Type B pancreatic cell (in vitro differentiated cells): Measurements from ENCODE around the gene DAB2. TPM values are rescaled to one million over a fixed set of nuclear protein-coding genes. Genes with fewer than 3 reads are reported as not detected.

Experiments
- DNase-seq: peaks from one replicate; pipeline ENCODE4 v3.0.0; 2021; ENCODE audit warnings: mixed read lengths; ENCODE audit not compliant: unreplicated experiment; ENCODE audit errors: extremely low spot score
- H3K27ac Mint-ChIP-seq: 2 replicates; pipeline ENCODE4 v1.8.0; 2021; ENCODE audit warnings: mild to moderate bottlenecking, mixed read lengths
- H3K27me3 Mint-ChIP-seq: 2 replicates; pipeline ENCODE4 v1.8.0; 2021; ENCODE audit warnings: mixed read lengths
- H3K36me3 Mint-ChIP-seq: 2 replicates; pipeline ENCODE4 v1.8.0; 2021; ENCODE audit warnings: mixed read lengths
- H3K4me1 Mint-ChIP-seq: one replicate; pipeline ENCODE4 v1.8.0; 2021; ENCODE audit warnings: mixed read lengths; ENCODE audit not compliant: unreplicated experiment
- H3K4me3 Mint-ChIP-seq: 2 replicates; pipeline ENCODE4 v1.8.0; 2021; ENCODE audit warnings: mild to moderate bottlenecking, mixed read lengths
- H3K9me3 Mint-ChIP-seq: 2 replicates; pipeline ENCODE4 v1.8.0; 2021; ENCODE audit warnings: mixed read lengths
- total RNA-seq: library from RNA; stranded (reverse); gene quantifications from 2 replicates; pipeline ENCODE4 v1.2.1, GENCODE V29; 2021; ENCODE audit warnings: low replicate concordance
- TF ChIP-seq, protein P1 (sequence below): fragments of 200-600 bp; sonication (generic); conservative IDR thresholded peaks from 2 replicates; pipeline ENCODE4 v1.5.0; 2021; ENCODE audit warnings: antibody characterized with exemption, mild to moderate bottlenecking

Gene DAB2
- total RNA-seq, 1 donor from 2014 or later, result 91.6 TPM

DNA sequence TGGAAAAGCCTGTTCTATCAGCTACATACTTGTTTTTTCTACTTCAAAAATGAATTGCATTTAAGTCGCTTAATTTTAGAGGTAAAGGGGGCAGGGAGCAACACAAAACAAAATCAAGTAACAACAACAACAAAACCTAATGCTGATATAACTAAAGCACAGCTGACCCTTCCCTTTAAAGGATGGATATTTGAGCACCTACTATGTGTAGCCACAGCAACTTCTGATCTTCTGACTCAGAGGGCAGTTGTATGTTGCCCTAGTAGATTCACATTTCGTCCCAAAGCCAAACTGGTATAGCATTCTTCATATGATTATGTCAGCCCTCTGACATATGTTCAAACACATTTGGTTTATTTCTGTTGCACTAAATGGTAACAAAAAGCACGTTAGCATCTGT is 6.8 kb downstream of the DAB2 start:
- no peaks in the 10 kb centered on the region for H3K9me3 Mint-ChIP-seq
- peaks cover 18% of the 10 kb centered on the region for H3K36me3 Mint-ChIP-seq
- TF ChIP-seq, protein P1, sequence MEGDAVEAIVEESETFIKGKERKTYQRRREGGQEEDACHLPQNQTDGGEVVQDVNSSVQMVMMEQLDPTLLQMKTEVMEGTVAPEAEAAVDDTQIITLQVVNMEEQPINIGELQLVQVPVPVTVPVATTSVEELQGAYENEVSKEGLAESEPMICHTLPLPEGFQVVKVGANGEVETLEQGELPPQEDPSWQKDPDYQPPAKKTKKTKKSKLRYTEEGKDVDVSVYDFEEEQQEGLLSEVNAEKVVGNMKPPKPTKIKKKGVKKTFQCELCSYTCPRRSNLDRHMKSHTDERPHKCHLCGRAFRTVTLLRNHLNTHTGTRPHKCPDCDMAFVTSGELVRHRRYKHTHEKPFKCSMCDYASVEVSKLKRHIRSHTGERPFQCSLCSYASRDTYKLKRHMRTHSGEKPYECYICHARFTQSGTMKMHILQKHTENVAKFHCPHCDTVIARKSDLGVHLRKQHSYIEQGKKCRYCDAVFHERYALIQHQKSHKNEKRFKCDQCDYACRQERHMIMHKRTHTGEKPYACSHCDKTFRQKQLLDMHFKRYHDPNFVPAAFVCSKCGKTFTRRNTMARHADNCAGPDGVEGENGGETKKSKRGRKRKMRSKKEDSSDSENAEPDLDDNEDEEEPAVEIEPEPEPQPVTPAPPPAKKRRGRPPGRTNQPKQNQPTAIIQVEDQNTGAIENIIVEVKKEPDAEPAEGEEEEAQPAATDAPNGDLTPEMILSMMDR, result no peak

DNA sequence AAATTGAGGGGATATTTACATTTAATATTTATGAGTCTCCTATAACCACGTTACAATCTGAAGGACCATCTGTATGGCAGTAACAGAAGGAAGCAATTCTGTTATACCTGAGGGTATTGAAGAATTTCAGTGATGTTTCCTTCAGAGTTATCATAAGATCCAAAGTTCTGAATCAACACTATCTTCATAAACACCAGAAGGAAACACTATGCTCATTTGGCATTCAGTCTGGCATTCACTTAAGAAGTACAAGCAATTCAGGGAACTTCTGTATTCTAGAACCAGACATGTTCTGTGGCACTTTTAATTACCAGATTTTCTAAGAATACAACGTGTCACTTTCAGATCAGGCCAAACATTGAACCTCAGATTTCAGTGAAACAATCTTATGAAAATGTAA is 9.6 kb downstream of the DAB2 start:
- H3K4me3 Mint-ChIP-seq, result no peak overlapping the region
- H3K27ac Mint-ChIP-seq, result no peak overlapping the region
- no peak for DNase-seq
- TF ChIP-seq, protein P1, result no peak
- no peaks in the 10 kb centered on the region for H3K27me3 Mint-ChIP-seq
- H3K4me1 Mint-ChIP-seq, result peaks cover 40% of the 10 kb centered on the region
- H3K9me3 Mint-ChIP-seq, result no peaks in the 10 kb centered on the region
- H3K36me3 Mint-ChIP-seq, result peaks cover 17% of the 10 kb centered on the region

More for the DNA sequence above, 6.8 kb downstream of the DAB2 start:
- Mint-ChIP-seq H3K27me3 (no peaks in the 10 kb centered on the region), H3K4me1 (peaks cover 45% of the 10 kb centered on the region), H3K4me3 (no peak overlapping the region), H3K27ac (no peak overlapping the region)
- DNase-seq, result no peak

DNA sequence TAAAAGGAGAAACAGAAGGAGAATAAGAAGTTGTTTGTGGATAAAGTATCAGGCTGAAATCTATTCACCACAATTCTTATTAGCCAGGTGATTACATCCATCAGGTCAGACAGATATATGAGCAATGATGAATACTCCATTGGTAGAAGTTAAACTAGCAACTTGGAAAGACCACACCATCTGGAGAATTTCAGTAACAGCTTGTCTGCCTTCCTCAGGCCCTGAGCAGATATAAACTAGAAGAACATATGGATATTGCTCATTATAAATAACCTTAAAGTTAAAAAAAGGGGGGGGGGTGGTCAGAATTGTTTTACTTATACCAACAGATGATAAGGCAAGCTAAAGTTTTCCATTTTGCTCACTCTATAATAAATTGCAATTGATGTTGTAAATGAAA is 10.4 kb downstream of the DAB2 start:
- peaks cover 41% of the 10 kb centered on the region for H3K4me1 Mint-ChIP-seq
- H3K36me3 Mint-ChIP-seq, result peaks cover 17% of the 10 kb centered on the region
- H3K4me3 Mint-ChIP-seq, result no peak overlapping the region
- H3K27me3 Mint-ChIP-seq, result no peaks in the 10 kb centered on the region
- no peak overlapping the region for H3K27ac Mint-ChIP-seq
- TF ChIP-seq, protein P1, result no peak
- H3K9me3 Mint-ChIP-seq, result no peaks in the 10 kb centered on the region
- no peak for DNase-seq

DNA sequence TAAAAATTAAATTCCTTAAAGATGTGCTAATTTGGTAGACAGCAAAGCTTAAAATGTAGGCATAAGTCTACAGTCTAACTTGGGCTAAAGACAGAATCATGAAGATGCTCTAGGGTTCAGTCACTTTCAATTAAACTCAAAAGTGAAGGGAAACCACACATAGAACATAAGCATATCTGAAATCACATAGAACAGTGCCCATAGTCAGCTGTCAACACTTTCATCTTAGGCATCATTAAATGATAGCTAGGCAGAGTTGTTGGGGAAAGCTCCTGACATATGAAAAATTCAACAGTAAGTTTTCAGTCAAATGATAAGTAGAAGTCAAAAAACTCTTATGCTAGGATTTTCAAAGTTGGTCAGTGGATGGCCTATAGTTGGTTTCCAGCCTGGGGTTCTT is 11.0 kb downstream of the DAB2 start:
- DNase-seq, result no peak
- no peaks in the 10 kb centered on the region for H3K27me3 Mint-ChIP-seq
- H3K27ac Mint-ChIP-seq, result no peak overlapping the region
- H3K36me3 Mint-ChIP-seq, result peaks cover 17% of the 10 kb centered on the region
- no peaks in the 10 kb centered on the region for H3K9me3 Mint-ChIP-seq
- peaks cover 40% of the 10 kb centered on the region for H3K4me1 Mint-ChIP-seq
- TF ChIP-seq, protein P1, result no peak
- no peak overlapping the region for H3K4me3 Mint-ChIP-seq

DNA sequence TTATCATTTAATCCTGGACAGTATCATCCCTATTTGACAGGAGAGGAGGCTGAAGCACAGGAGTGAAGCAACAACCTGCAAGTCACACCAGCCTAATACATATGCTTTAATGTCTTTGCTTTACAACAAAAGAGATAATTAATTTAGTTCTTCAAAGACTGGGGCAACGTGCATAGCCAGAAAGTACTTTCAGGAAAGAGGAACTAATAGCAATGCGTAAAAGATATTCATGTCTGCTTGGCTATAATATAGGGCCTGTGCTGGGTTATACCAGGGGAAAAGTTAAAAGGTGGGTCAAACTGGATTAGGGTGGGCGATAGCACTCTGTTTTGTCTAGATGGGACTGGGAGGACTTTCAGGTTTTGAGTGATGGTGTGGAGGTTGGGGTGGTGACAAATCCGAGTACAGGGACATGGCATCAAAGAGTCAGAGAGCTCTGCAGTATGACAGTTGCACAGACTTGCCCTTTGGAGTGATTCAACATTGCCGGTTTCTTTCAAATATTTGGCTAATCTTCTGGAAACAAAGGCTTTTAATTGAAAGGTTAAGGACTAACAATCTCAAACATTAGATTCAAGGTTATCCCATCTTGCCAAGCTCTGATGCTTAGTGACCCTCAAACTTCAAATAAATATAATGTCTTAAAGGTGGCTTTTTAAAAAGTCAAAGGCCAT is 11.9 kb downstream of the DAB2 start:
- Mint-ChIP-seq H3K36me3 (peaks cover 21% of the 10 kb centered on the region), H3K9me3 (no peaks in the 10 kb centered on the region), H3K27me3 (no peaks in the 10 kb centered on the region), H3K4me1 (peaks cover 36% of the 10 kb centered on the region), H3K4me3 (no peak overlapping the region), H3K27ac (peak overlapping the region; percentile 36)
- TF ChIP-seq, protein P1, result no peak
- DNase-seq, result no peak
